Adrenal gland (tissue), 12 donors: ENCODE data around the gene NLGN2. TPM values are rescaled to one million over a fixed set of nuclear protein-coding genes. Genes with fewer than 3 reads are reported as not detected.

ENCODE experiments used
- DNase-seq, 7 donors: peaks; one replicate each; pipeline ENCODE4 v3.0.0-alpha.2; 2019 to 2020
- H3K27ac ChIP-seq, 5 donors: fragments of 200-600 bp; sonication (generic) in 4 of 5; 1 replicate in 3 of 5; 2 replicates in 2 of 5; pipeline versions ENCODE4 v1.5.1 to v1.8.0; 2016 to 2020; ENCODE audit warnings: mild to moderate bottlenecking in 1 of 5
- H3K27me3 ChIP-seq: fragments of 200-600 bp; 2 replicates; pipeline ENCODE4 v1.8.0; 2021
- H3K36me3 ChIP-seq, 2 donors: fragments of 200-600 bp; replicated peaks in 1 of 2; 1 replicate in 1 of 2; 2 replicates in 1 of 2; pipeline versions ENCODE4 v1.5.1 to v1.8.0; 2018 to 2022
- H3K4me1 ChIP-seq, 2 donors: fragments of 200-600 bp; replicated peaks in 1 of 2; 1 replicate in 1 of 2; 2 replicates in 1 of 2; pipeline versions ENCODE4 v1.5.1 to v1.8.0; 2018 to 2021
- H3K4me3 ChIP-seq, 4 donors: fragments of 200-600 bp; sonication (generic) in 3 of 4; one replicate each; pipeline ENCODE4 v1.5.1; 2016 to 2018
- H3K9me3 ChIP-seq, 3 donors: fragments of 200-600 bp; sonication (generic) in 1 of 3; replicated peaks in 1 of 3; 1 replicate in 2 of 3; 2 replicates in 1 of 3; pipeline versions ENCODE4 v1.5.1 to v1.8.0; 2016 to 2021
- CTCF ChIP-seq, 6 experiments: fragments of 450-650 bp in 4 of 6; fragments of 200-600 bp in 2 of 6; sonication (generic) in 1 of 6; IDR thresholded peaks; 1 replicate in 5 of 6; 2 replicates in 1 of 6; pipeline versions ENCODE4 v1.5.1 to v1.8.0; 2016 to 2021; ENCODE audit warnings: antibody characterized with exemption in 6 of 6, mild to moderate bottlenecking in 2 of 6, moderate library complexity in 1 of 6
- POLR2A ChIP-seq, 2 donors: fragments of 450-650 bp; IDR thresholded peaks; one replicate each; pipeline ENCODE4 v1.6.1; 2017; ENCODE audit warnings: antibody characterized with exemption in 2 of 2, mild to moderate bottlenecking in 2 of 2, moderate library complexity in 1 of 2
- WGBS, 4 donors: extraction: QIAGEN DNeasy Blood & Tissue Kit in 2 of 4; methylation state at CpG; one replicate each; pipeline versions ENCODE4 v1.1.5 to v1.1.7; 2013 to 2017; 5-methylcytosine and 5-hydroxymethylcytosine counted together
- intact Hi-C, 2 donors: fragments of 100-400 bp; cut with DNase I; formaldehyde crosslinking; loops; one replicate each; pipeline versions ENCODE4 v1.14.1 to v1.15.0; 2022 to 2023
- polyA plus RNA-seq, 3 donors: library from polyadenylated mRNA; stranded (reverse); fragments of 200-250 nt in 2 of 3; fragments of 350-450 nt in 1 of 3; fragmentation: Illumina TruSeq in 1 of 3; extraction: RNeasy Lipid Tissue Mini Kit (QIAGEN cat#74804) in 1 of 3; gene quantifications; one replicate each; pipeline ENCODE4 v1.2.3, GENCODE V29; 2013 to 2014
- total RNA-seq, 9 donors: library from RNA; depleted of rRNA in 4 of 9; stranded (reverse); fragments of >200 nt in 4 of 9; fragments of 120-200 nt in 1 of 9; fragmentation: NEBNext Ultra II Directional in 1 of 9; extraction: Animal tissue kit (Norgen Biotek cat#: 25700) in 1 of 9; gene quantifications; one replicate each; pipeline versions ENCODE4 v1.1.0 to v1.2.4, GENCODE V29; 2013 to 2023
- donor health status: healthy with polysubstance abuse.
- donor health status: Bipolar disorder and iron deficiency.
- donor health status: DM: yes; HTN: yes; CAD: no.
- donor health status: DM: no; HTN: no; CAD: no.
- donor health status: DM: no; HTN: no; CAD: no.
- donor health status: DM: yes; HTN: yes; CAD: no.

Gene NLGN2
- total and polyA plus RNA-seq, 12 donors = 2.8 to 44.6 (median 16.6) TPM

GRCh38 chr17:7426896-7427489 is 19.3 kb downstream of the NLGN2 start:
- no peak for DNase-seq
- WGBS, 4 donors = 90 to 94% (median 91%) methylated on average over 12 to 29 of the region's 29 CpGs
- Histone ChIP-seq H3K9me3 (no peaks in the 10 kb centered on the region), H3K27me3 (no peaks in the 10 kb centered on the region), H3K27ac (no peak overlapping the region), H3K4me1 (no peaks in the 10 kb centered on the region), H3K4me3 (no peak overlapping the region), H3K36me3 (no peaks in the 10 kb centered on the region)
- TF ChIP-seq POLR2A (IDR thresholded peaks at IDR 0.05) = no peak
- TF ChIP-seq CTCF (IDR thresholded peaks at IDR 0.05) = no peak
- intact Hi-C loops = no loop called here

- 88 to 92% (median 90%) methylated on average over 6 to 7 of the region's 7 CpGs for WGBS, 4 donors
- intact Hi-C loops = no loop called here
- Histone ChIP-seq H3K27me3 (no peaks in the 10 kb centered on the region), H3K4me3 (no peak overlapping the region), H3K36me3 (no peaks in the 10 kb centered on the region), H3K9me3 (no peaks in the 10 kb centered on the region), H3K27ac (no peak overlapping the region), H3K4me1 (no peaks in the 10 kb centered on the region)
- TF ChIP-seq POLR2A (IDR thresholded peaks at IDR 0.05) (no peak), CTCF (IDR thresholded peaks at IDR 0.05) (no peak)
- no peak for DNase-seq
Observed at GRCh38 chr17:7427549-7427948, 19.9 kb downstream of the NLGN2 start.

DNA sequence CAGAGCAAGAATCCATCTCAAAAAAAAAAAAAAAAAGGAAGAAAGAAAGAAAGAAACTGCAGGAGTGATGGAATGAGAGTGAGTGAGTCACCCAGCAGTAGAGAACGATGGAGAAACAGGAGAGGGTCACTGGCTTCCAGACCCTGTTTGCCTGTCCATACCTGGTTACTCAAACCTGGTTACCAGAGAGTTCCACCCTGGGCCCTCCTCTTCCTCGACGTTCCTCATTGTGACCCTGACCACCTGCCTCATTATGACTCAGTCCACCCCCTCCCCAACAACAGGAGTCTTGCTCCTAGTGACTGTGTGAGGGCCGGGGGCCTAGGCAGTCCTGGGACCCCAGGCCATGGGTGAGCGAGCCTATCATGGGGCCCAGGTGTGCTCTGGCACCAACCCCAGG is 20.9 kb downstream of the NLGN2 start, which contains the start of gene SPEM3:
SPEM3 (plus strand) TSS at position 301 of the 400 bp plus-strand sequence; CDS start at position 347, 46 bp downstream.
- no peak within 1 kb of the TSS for H3K4me3 ChIP-seq
- H3K27me3 ChIP-seq = no peaks in the 10 kb centered on the region
- no peak for DNase-seq
- H3K36me3 ChIP-seq = no peaks in the 10 kb centered on the region
- H3K27ac ChIP-seq = no peak within 1 kb of the TSS
- no peaks in the 10 kb centered on the region for H3K9me3 ChIP-seq
- 51 to 60% (median 57%) methylated on average over 5 of the region's 5 CpGs for WGBS, 4 donors
- no peaks in the 10 kb centered on the region for H3K4me1 ChIP-seq
- TF ChIP-seq POLR2A (IDR thresholded peaks at IDR 0.05) (no peak), CTCF (IDR thresholded peaks at IDR 0.05) (no peak)
- intact Hi-C loops = no loop called here

DNA sequence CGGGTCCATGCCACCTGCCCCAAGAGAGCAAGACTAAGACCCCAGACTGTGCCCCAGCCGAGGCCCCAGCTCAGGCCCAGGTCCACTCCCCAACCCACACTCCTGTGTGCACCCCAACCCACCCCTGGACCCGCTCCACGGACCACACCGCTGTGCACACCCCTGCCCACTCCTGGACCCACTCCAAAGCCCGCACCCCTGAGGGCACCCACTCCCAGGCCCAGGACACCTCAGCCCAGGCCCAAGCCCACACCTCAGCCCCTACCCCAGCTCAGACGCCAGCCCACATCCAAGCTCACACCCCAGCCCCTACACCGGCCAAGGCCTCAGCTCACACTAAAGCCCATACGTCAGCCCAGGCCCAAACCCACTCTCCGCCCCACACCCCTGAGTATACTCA is 22.1 kb downstream of the NLGN2 start:
- 90 to 94% (median 92%) methylated on average over 10 of the region's 10 CpGs for WGBS, 4 donors

More for the DNA sequence above, 22.1 kb downstream of the NLGN2 start:
- Histone ChIP-seq H3K36me3 (no peaks in the 10 kb centered on the region), H3K9me3 (no peaks in the 10 kb centered on the region), H3K27ac (no peak overlapping the region), H3K4me3 (no peak overlapping the region), H3K4me1 (peaks cover under 1 to 2% of the 10 kb centered on the region in 2 donors), H3K27me3 (no peaks in the 10 kb centered on the region)
- intact Hi-C loops = loop anchor here in 1 of 2 donors (5.0 kb wide), 1 partner anchor 72 kb away; the partner anchor contains the start of gene TMEM95
- no peak for DNase-seq
- TF ChIP-seq CTCF (IDR thresholded peaks at IDR 0.05) (no peak), POLR2A (IDR thresholded peaks at IDR 0.05) (no peak)
